IMR-90 (cell line): ENCODE measurements around the gene ZNHIT1.

ENCODE experiments used
- BHLHE40 ChIP-seq: fragments of 150-350 bp; IDR thresholded peaks from 2 replicates; pipeline ENCODE4 v1.6.1; 2016; ENCODE audit warnings: mild to moderate bottlenecking, low read depth, low read length
- CEBPB ChIP-seq: IDR thresholded peaks from 2 replicates; pipeline ENCODE4 v1.6.1; 2012; ENCODE audit warnings: low read depth, low read length, improper control_type of control experiment
- MAZ ChIP-seq: IDR thresholded peaks from 2 replicates; pipeline ENCODE4 v1.6.1; 2012; ENCODE audit warnings: low read depth, mild to moderate bottlenecking, low read length, improper control_type of control experiment, moderate library complexity, borderline replicate concordance
- MXI1 ChIP-seq: IDR thresholded peaks from 2 replicates; pipeline ENCODE4 v1.6.1; 2012; ENCODE audit warnings: low read depth, mild to moderate bottlenecking, low read length, moderate library complexity, borderline replicate concordance
- POLR2A ChIP-seq: IDR thresholded peaks from 2 replicates; pipeline ENCODE4 v1.6.1; 2012; ENCODE audit warnings: mild to moderate bottlenecking, low read depth, low read length
- RAD21 ChIP-seq: IDR thresholded peaks from 2 replicates; pipeline ENCODE4 v1.6.1; 2012; ENCODE audit warnings: low read length, improper control_type of control experiment
- RCOR1 ChIP-seq: IDR thresholded peaks from 2 replicates; pipeline ENCODE4 v1.6.1; 2012; ENCODE audit warnings: mild to moderate bottlenecking, low read length, improper control_type of control experiment; ENCODE audit not compliant: insufficient replicate concordance
- RFX5 ChIP-seq: IDR thresholded peaks from 2 replicates; pipeline ENCODE4 v1.8.0; 2012; ENCODE audit warnings: low read depth, mild to moderate bottlenecking, low read length, moderate library complexity
- TF ChIP-seq, protein P1 (sequence below): conservative IDR thresholded peaks from 2 replicates; pipeline ENCODE4 v1.5.1; 2012; ENCODE audit warnings: mild to moderate bottlenecking, low read depth, low read length, improper control_type of control experiment
- TF ChIP-seq, protein P2 (sequence below): fragments of 150-350 bp; IDR thresholded peaks from 2 replicates; pipeline ENCODE4 v1.6.1; 2016; ENCODE audit warnings: low read depth, mild to moderate bottlenecking, low read length, moderate library complexity, borderline replicate concordance

DNA sequence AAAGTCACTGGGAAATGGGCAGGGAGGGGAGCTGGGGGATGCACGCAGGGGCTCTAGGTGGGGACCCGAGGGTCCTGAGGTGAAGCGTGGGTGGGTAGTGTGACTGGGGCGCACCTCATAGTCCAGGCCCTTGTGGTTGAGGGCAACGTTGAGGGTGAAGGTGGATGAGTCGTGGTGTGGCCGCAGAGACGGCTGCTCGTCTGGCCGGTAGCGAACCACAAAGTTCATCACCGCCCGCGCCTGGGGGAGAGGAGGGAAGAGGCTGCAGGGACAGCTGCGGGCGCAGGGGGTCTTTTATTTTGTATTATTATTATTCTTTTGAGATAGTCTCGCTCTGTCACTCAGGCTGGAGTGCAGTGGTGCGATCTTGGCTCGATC lies 11.3 kb upstream of the ZNHIT1 start:
- TF ChIP-seq, protein P1, sequence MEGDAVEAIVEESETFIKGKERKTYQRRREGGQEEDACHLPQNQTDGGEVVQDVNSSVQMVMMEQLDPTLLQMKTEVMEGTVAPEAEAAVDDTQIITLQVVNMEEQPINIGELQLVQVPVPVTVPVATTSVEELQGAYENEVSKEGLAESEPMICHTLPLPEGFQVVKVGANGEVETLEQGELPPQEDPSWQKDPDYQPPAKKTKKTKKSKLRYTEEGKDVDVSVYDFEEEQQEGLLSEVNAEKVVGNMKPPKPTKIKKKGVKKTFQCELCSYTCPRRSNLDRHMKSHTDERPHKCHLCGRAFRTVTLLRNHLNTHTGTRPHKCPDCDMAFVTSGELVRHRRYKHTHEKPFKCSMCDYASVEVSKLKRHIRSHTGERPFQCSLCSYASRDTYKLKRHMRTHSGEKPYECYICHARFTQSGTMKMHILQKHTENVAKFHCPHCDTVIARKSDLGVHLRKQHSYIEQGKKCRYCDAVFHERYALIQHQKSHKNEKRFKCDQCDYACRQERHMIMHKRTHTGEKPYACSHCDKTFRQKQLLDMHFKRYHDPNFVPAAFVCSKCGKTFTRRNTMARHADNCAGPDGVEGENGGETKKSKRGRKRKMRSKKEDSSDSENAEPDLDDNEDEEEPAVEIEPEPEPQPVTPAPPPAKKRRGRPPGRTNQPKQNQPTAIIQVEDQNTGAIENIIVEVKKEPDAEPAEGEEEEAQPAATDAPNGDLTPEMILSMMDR = no peak
- TF ChIP-seq CEBPB (no peak), BHLHE40 (no peak), MAZ (no peak), RCOR1 (no peak), RFX5 (no peak), RAD21 (no peak), POLR2A (no peak), MXI1 (no peak)
- TF ChIP-seq, protein P2, sequence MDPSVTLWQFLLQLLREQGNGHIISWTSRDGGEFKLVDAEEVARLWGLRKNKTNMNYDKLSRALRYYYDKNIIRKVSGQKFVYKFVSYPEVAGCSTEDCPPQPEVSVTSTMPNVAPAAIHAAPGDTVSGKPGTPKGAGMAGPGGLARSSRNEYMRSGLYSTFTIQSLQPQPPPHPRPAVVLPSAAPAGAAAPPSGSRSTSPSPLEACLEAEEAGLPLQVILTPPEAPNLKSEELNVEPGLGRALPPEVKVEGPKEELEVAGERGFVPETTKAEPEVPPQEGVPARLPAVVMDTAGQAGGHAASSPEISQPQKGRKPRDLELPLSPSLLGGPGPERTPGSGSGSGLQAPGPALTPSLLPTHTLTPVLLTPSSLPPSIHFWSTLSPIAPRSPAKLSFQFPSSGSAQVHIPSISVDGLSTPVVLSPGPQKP = no peak
